Duodenal mucosa (tissue), 2 donors: Measurements from ENCODE around the gene PLOD1.
"Not testable (repeated sequence)": the region's sequence is repeated elsewhere in the genome, so short reads cannot be mapped to it uniquely, and the experiment has no call there.

ENCODE experiments used
- H3K27ac ChIP-seq: one replicate; pipeline ENCODE4 v1.7.0; 2013; ENCODE audit warnings: low read depth, low read length
- H3K27me3 ChIP-seq, 2 donors: one replicate each; pipeline ENCODE4 v1.7.0; 2013; ENCODE audit warnings: low read length in 2 of 2, control low read depth in 1 of 2; ENCODE audit not compliant: insufficient read depth in 2 of 2, control insufficient read depth in 1 of 2
- H3K36me3 ChIP-seq, 2 donors: one replicate each; pipeline ENCODE4 v1.7.0; 2013; ENCODE audit warnings: low read length in 2 of 2, control low read depth in 1 of 2; ENCODE audit not compliant: insufficient read depth in 2 of 2, control insufficient read depth in 1 of 2
- H3K4me1 ChIP-seq, 2 donors: one replicate each; pipeline ENCODE4 v1.7.0; 2013; ENCODE audit warnings: low read length in 2 of 2, control low read depth in 1 of 2; ENCODE audit not compliant: insufficient read depth in 2 of 2, control insufficient read depth in 1 of 2
- H3K4me3 ChIP-seq, 2 donors: one replicate each; pipeline ENCODE4 v1.7.0; 2013; ENCODE audit warnings: low read length in 2 of 2, low read depth in 1 of 2
- H3K9ac ChIP-seq, 2 donors: one replicate each; pipeline ENCODE4 v1.7.0; 2013; ENCODE audit warnings: low read length in 2 of 2, low read depth in 1 of 2
- H3K9me3 ChIP-seq, 2 donors: one replicate each; pipeline ENCODE4 v1.7.0; 2013; ENCODE audit warnings: low read length in 2 of 2, control low read depth in 1 of 2; ENCODE audit not compliant: control insufficient read depth in 1 of 2

The PLOD1 gene

DNA sequence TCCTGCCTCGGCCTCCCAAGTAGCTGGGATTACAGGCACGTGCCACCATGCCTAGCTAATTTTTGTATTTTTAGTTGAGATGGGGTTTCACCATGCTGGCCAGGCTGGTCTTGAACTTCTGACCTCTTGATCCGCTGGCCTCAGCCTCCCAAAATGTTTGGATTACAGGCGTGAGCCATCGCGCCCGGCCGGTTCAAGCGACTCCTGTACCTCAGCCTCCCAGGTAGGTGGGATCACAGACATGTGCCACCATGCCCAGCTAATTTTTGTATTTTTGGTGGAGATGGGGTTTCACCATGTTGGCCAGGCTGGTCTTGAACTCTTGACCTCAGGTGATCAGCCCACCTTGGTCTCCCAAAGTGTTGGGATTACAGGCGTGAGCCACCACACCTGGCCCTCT is 1.2 kb downstream of the PLOD1 start:
- not testable (repeated sequence) for H3K27ac ChIP-seq, H3K4me3 ChIP-seq, H3K27me3 ChIP-seq, H3K9ac ChIP-seq, H3K9me3 ChIP-seq, H3K36me3 ChIP-seq
- peaks cover 8 to 17% of the 10 kb centered on the region in 2 donors for H3K4me1 ChIP-seq

DNA sequence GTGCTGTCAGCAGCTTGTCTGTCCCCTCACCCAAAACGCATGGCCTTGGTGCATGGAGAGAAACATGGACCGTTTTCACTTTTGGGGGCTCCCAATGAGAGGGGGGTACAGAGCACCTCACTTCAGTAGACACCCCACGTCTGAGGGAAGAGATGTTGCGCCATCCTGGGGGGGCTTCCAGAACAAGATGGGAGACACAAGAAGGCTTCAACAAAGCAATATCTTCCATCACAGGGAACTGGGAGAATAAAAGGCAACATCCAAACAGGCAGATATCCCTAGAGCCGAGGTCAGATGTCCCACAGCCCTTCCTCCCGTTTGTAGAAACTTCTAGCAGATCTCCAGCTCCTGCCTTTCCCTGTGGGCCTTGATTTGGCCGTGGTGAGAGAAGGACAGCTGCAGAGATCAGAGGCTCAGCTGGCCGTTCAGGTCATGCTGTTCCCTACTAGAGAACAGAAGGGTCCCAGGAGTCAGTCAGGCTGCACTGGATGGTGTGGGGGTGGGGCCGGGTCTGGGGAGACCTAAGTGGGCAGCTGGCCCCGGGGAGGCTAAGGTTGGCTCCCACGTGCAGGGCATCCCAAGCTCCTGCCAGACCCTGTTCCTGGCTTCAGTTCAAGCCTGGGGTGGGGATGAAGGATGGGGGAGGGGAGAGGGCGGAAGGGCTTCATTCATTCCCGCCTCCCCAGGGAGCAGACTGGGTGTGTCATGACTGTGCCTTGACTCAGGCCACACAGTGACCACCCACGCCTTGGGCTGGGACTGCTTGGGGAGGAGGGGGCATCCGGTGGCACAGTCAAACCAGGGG is 4.4 kb downstream of the PLOD1 start:
- Histone ChIP-seq H3K36me3 (peaks cover 0 to 10% of the 10 kb centered on the region in 2 donors), H3K27ac (no peak overlapping the region), H3K4me1 (peaks cover 11 to 14% of the 10 kb centered on the region in 2 donors), H3K9me3 (no peaks in the 10 kb centered on the region), H3K27me3 (no peaks in the 10 kb centered on the region), H3K9ac (no peak overlapping the region), H3K4me3 (no peak overlapping the region)

DNA sequence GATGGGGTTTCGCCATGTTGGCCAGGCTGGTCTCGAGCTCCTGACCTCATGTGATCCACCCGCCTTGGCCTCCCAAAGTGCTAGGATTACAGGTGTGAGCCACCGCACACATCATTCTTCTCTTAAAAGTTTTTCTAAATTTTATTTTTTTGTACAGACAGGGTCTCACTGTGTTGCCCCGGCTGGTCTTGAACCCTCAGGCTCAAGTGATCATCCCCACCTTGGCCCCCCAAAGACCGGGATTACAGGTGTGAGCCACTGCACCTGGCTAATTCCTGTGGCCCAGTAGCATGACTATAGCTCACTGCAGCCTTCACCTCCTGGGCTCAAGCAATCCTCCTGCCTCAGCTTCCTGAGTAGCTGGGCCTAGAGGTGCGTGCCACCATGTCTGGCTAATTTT is 5.3 kb downstream of the PLOD1 start:
- not testable (repeated sequence) for H3K27ac ChIP-seq, H3K27me3 ChIP-seq, H3K9ac ChIP-seq, H3K4me3 ChIP-seq, H3K9me3 ChIP-seq
- Histone ChIP-seq H3K4me1 (peaks cover 7 to 11% of the 10 kb centered on the region in 2 donors), H3K36me3 (peaks cover 0 to 10% of the 10 kb centered on the region in 2 donors)

- Histone ChIP-seq H3K4me1 (peaks cover 6 to 7% of the 10 kb centered on the region in 2 donors), H3K4me3 (no peak overlapping the region), H3K36me3 (peaks cover 0 to 10% of the 10 kb centered on the region in 2 donors), H3K9ac (no peak overlapping the region), H3K27me3 (no peaks in the 10 kb centered on the region), H3K27ac (no peak overlapping the region), H3K9me3 (no peaks in the 10 kb centered on the region)
Measured at GRCh38 chr1:11940260-11940921, 5.9 kb downstream of the PLOD1 start.

DNA sequence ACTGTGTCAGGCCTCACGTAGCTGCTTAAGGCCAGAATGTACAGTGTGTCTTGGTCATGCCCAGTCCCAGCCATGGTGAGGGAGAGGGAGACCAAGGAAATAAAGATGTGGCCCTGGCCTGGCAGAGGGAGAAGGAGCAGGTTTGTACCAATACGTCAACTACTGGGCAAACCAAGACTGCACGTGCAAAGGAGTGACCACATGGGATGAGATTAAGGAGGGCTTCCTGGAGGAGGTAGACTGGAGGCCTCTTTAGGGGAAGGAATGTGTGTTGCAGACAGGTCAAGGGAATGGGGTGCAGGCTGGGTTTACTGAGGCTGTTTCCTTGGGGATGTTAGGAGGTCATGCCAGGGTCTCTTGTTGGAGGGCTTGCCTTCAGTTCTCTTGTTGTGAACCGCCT is 7.8 kb downstream of the PLOD1 start:
- no peak overlapping the region for H3K9ac ChIP-seq
- no peak overlapping the region for H3K4me3 ChIP-seq
- peaks cover 6 to 7% of the 10 kb centered on the region in 2 donors for H3K4me1 ChIP-seq
- no peaks in the 10 kb centered on the region for H3K9me3 ChIP-seq
- H3K27ac ChIP-seq: no peak overlapping the region
- peaks cover 0 to 10% of the 10 kb centered on the region in 2 donors for H3K36me3 ChIP-seq
- no peaks in the 10 kb centered on the region for H3K27me3 ChIP-seq

GRCh38 chr1:11943619-11944018 is 9.1 kb downstream of the PLOD1 start:
- Histone ChIP-seq H3K9ac (no peak overlapping the region), H3K27ac (no peak overlapping the region), H3K4me1 (peaks cover 6 to 7% of the 10 kb centered on the region in 2 donors), H3K9me3 (no peaks in the 10 kb centered on the region), H3K27me3 (no peaks in the 10 kb centered on the region), H3K36me3 (peaks cover 0 to 11% of the 10 kb centered on the region in 2 donors), H3K4me3 (no peak overlapping the region)

- Histone ChIP-seq H3K4me3 (no peak overlapping the region), H3K9ac (no peak overlapping the region), H3K4me1 (peaks cover 6 to 7% of the 10 kb centered on the region in 2 donors), H3K36me3 (peaks cover 0 to 14% of the 10 kb centered on the region in 2 donors), H3K27ac (no peak overlapping the region), H3K27me3 (no peaks in the 10 kb centered on the region), H3K9me3 (no peaks in the 10 kb centered on the region)
Measured at GRCh38 chr1:11944358-11944931, 9.9 kb downstream of the PLOD1 start.

DNA sequence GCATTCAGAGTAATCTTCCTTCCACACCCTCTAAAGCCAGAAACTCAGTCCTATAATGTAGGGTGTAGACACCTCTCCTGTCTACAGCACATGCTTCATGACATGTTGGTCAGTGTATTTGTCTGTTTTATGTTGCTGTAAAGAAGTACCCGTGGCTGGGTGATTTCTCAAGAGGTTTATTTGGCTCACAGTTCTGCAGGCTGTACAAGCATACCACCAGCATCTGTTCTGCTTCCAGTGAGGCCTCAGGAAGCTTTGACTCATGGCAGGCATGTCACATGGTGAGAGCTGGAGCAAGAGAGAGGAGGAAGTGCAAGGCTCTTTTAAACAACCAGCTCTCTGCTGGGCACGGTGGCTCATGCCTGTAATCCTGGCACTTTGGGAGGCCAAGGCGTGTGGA is 12.1 kb downstream of the PLOD1 start:
- Histone ChIP-seq H3K4me1 (no peaks in the 10 kb centered on the region), H3K9ac (no peak overlapping the region), H3K9me3 (no peaks in the 10 kb centered on the region), H3K36me3 (peaks cover 0 to 29% of the 10 kb centered on the region in 2 donors), H3K27me3 (no peaks in the 10 kb centered on the region), H3K4me3 (no peak overlapping the region), H3K27ac (no peak overlapping the region)

- Histone ChIP-seq H3K27ac (no peak overlapping the region), H3K27me3 (no peaks in the 10 kb centered on the region), H3K36me3 (peaks cover 0 to 30% of the 10 kb centered on the region in 2 donors), H3K4me1 (no peaks in the 10 kb centered on the region), H3K9me3 (no peaks in the 10 kb centered on the region), H3K4me3 (no peak overlapping the region), H3K9ac (no peak overlapping the region)
Measured at GRCh38 chr1:11948822-11949458, 14.4 kb downstream of the PLOD1 start.

DNA sequence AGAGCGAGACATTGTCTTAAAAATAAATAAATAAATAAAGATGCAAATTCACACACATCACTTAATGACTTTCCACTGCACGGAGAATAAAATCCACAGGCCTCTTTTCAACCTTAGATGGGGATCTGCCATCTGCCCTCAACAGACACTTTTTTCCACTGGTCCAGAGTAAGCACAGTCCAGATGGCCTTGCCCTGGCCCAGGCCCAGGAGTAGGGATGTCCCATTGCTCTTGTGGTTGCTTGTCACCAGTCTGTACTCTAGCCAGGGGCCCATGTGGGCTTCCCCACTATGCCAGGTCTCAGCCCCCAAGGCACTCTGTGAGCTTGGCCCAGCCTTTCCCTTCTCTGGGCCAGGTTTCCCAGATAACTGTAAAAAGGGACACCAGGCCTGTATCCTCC is 17.4 kb downstream of the PLOD1 start:
- Histone ChIP-seq H3K4me3 (no peak overlapping the region), H3K27ac (no peak overlapping the region), H3K36me3 (peaks cover 0 to 44% of the 10 kb centered on the region in 2 donors)

More for the DNA sequence above, 17.4 kb downstream of the PLOD1 start:
- H3K4me1 ChIP-seq: no peaks in the 10 kb centered on the region
- H3K27me3 ChIP-seq: no peaks in the 10 kb centered on the region
- H3K9ac ChIP-seq: no peak overlapping the region
- H3K9me3 ChIP-seq: no peaks in the 10 kb centered on the region
